Motor neuron (in vitro differentiated cells): ENCODE data around the gene SH3TC2. TPM values are rescaled to one million over a fixed set of nuclear protein-coding genes. Genes with fewer than 3 reads are reported as not detected.

Experiments
- ATAC-seq, 8 experiments: fragments of 200-7000 bp; cut with Tn5 transposase; replicated peaks in 6 of 8; 2 replicates each; pipeline ENCODE4 v1.8.0; 2021; ENCODE audit warnings: mild to moderate bottlenecking in 8 of 8, moderate library complexity in 8 of 8
- H3K27ac ChIP-seq, 2 donors: fragments of 250-450 bp; sonication (Bioruptor Pico); 2 replicates each; pipeline ENCODE4 v1.9.0; 2021; ENCODE audit warnings: antibody characterized with exemption in 2 of 2, mild to moderate bottlenecking in 2 of 2, moderate library complexity in 1 of 2
- H3K4me1 ChIP-seq, 2 donors: fragments of 250-450 bp; sonication (Bioruptor Pico); replicated peaks in 1 of 2; 2 replicates each; pipeline ENCODE4 v1.6.1; 2021; ENCODE audit warnings: antibody characterized with exemption in 2 of 2, mild to moderate bottlenecking in 2 of 2, moderate library complexity in 1 of 2
- H3K4me3 ChIP-seq, 5 donors: fragments of 250-450 bp; sonication (Bioruptor Pico); 2 replicates each; pipeline ENCODE4 v1.9.0; 2021; ENCODE audit warnings: antibody characterized with exemption in 5 of 5, mild to moderate bottlenecking in 5 of 5, moderate library complexity in 4 of 5
- WGBS, 10 experiments: fragments of 450-650 bp; shearing (Covaris generic); methylation state at CpG; one replicate each; pipeline ENCODE4 v1.0.0; 2022; 5-methylcytosine and 5-hydroxymethylcytosine counted together
- in situ Hi-C, 9 experiments: fragments of 400-800 bp; cut with MboI; loops; one replicate each; pipeline ENCODE4 v1.15.0; 2021; ENCODE audit warnings: low sequenced_read_pairs in 9 of 9, low pct_unique_long_range_greater_than_20kb in 2 of 9; ENCODE audit not compliant: unreplicated experiment in 9 of 9
- total RNA-seq, 8 experiments: library from RNA; unstranded; fragments of 300-600 nt; gene quantifications; 2 replicates each; pipeline versions ENCODE4 v1.2.3 to v1.2.4, GENCODE V29; 2022

SH3TC2 gene
- total RNA-seq, 8 experiments from 2014 or later: 0.11 to 51.6 (median 0.93) TPM

- WGBS, 10 experiments: 81 to 100% (median 100%) methylated on average over 1 to 3 of the region's 3 CpGs; no CpG with 5 or more reads in 3 of the 10 experiments
- in situ Hi-C loops: no loop called here
- Histone ChIP-seq H3K4me1 (no peaks in the 10 kb centered on the region), H3K4me3 (no peak overlapping the region), H3K27ac (no peak overlapping the region)
- ATAC-seq: no peak
Observed at GRCh38 chr5:148970876-148971275, 92.0 kb downstream of the SH3TC2 start.

- in situ Hi-C loops: no loop called here
- Histone ChIP-seq H3K4me1 (no peaks in the 10 kb centered on the region), H3K27ac (no peak overlapping the region), H3K4me3 (no peak overlapping the region)
- ATAC-seq: no peak
- 71 to 100% (median 88%) methylated on average over 1 to 2 of the region's 2 CpGs; no CpG with 5 or more reads in 3 of the 10 experiments for WGBS, 10 experiments
Observed at GRCh38 chr5:148970228-148970627, 92.6 kb downstream of the SH3TC2 start.

GRCh38 chr5:148969291-148969690, 93.6 kb downstream of the SH3TC2 start:
- no peaks in the 10 kb centered on the region for H3K4me1 ChIP-seq
- H3K27ac ChIP-seq: no peak overlapping the region
- 0 to 100% (median 50%) methylated on average over 1 to 2 of the region's 3 CpGs; no CpG with 5 or more reads in 1 of the 10 experiments for WGBS, 10 experiments
- ATAC-seq: no peak
- in situ Hi-C loops: no loop called here
- H3K4me3 ChIP-seq: no peak overlapping the region

GRCh38 chr5:148968311-148968710, 94.6 kb downstream of the SH3TC2 start:
- in situ Hi-C loops: no loop called here
- 29 to 67% (median 29%) methylated on average over 1 to 2 of the region's 2 CpGs; no CpG with 5 or more reads in 7 of the 10 experiments for WGBS, 10 experiments
- ATAC-seq: peak in 1 of 8 experiments; percentile 12

DNA sequence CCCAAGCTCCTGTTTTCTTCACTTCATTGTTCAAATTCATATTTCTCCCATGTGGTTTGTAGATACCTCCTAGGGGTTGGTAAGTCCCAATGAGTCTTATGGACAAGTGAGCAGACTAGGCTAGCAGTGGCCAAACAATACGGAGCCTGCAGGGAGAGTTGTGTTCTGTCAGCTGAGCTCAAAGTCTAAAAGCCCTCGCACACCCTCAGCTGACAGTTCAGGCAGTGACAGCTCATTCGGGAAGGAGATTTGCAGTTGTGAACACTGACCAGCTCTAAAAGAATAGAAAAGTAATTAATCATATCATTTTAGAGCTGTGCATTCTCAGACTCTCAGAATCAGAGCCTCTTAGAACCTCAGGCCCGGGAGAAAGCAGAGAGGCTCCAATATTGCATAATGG, 95.1 kb downstream of the SH3TC2 start:
- Histone ChIP-seq H3K4me3 (no peak overlapping the region), H3K27ac (no peak overlapping the region), H3K4me1 (no peaks in the 10 kb centered on the region)
- in situ Hi-C loops: no loop called here
- WGBS, 10 experiments: 42 to 82% (median 61%) methylated on average over 1 to 4 of the region's 4 CpGs; no CpG with 5 or more reads in 1 of the 10 experiments
- no peak for ATAC-seq

More at GRCh38 chr5:148968311-148968710, 94.6 kb downstream of the SH3TC2 start:
- no peak overlapping the region for H3K27ac ChIP-seq
- no peaks in the 10 kb centered on the region for H3K4me1 ChIP-seq
- no peak overlapping the region for H3K4me3 ChIP-seq

DNA sequence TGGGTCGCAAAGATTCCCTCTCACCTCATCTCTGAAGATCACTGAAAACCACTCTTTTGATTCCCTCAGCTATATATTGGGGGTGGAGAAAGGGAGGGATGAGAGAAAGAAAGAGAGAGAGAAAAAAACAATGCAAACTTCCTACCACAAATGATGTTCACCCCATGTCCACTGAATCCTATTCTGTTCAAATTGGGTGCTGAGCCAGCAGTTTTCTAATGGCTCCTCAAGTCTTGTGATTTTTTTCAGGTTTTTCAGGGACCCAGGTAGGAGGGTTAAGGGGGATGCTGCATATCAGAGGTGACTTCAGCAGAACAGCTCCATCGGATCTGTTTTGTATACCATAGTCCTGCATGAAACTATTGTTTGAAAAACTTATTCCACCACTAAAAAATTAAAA, 95.9 kb downstream of the SH3TC2 start:
- no peaks in the 10 kb centered on the region for H3K4me1 ChIP-seq
- 67 to 100% (median 83%) methylated on average over 1 to 2 of the region's 2 CpGs; no CpG with 5 or more reads in 5 of the 10 experiments for WGBS, 10 experiments
- in situ Hi-C loops: no loop called here
- no peak for ATAC-seq
- no peak overlapping the region for H3K4me3 ChIP-seq
- no peak overlapping the region for H3K27ac ChIP-seq

DNA sequence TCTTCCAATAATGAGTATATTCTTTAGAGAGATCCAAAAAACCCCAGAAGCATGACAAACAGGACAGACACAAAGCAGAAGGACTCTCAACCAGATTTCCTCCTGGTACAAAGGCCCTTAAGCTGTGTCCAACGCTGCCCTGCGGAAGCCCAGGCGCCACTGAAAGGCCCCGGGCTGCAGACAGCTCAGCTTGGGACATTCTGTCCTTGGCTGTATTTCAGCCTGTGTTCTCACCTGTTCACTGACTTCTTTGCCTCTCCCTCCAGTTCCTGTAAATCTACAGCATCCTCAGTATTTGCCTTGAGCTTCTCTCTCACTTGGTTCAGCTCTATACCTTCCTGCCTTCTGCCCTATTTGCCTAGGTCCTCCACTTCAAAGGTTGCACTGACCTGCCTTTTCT, 96.5 kb downstream of the SH3TC2 start:
- Histone ChIP-seq H3K4me3 (no peak overlapping the region), H3K4me1 (no peaks in the 10 kb centered on the region), H3K27ac (no peak overlapping the region)
- WGBS, 10 experiments: 31 to 100% (median 81%) methylated on average over 1 to 4 of the region's 4 CpGs; no CpG with 5 or more reads in 3 of the 10 experiments
- peak in 2 of 8 experiments; percentile 8 to 9 for ATAC-seq
- in situ Hi-C loops: no loop called here

DNA sequence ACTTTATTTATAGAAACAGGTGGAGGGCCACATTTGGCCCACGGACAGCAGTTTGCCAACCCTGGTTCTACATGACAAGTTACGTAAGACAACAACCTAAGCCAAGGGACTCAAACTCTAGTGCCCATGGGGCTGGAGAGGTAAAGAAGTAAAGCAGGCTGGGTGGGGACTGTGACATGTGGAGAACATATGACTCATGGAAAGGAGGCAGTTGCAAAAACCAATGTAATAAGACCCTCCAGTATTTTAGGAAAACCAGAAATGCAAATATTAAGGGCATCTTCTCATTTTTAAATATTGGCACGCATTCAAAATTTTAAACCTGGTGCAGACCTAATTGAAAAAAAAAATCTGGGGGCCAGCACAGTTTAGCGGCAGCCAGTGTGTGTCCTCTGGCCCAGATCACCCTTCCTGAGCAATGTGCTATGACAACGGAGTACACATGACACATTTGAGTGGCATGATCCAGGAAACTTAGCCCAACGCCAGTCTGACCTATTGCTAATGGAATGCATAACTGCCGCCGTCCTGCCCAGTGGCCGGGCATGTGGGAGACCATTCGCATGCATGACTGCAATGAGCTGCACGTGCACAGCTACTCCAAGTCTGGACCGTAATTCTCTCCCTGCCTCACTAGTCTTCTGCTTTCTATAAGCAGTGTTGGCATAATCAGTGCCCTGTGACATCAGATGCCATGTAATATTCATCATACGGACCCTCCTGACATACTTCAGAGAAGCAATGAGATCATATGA, 97.2 kb downstream of the SH3TC2 start:
- Histone ChIP-seq H3K27ac (no peak overlapping the region), H3K4me3 (no peak overlapping the region), H3K4me1 (no peaks in the 10 kb centered on the region)
- in situ Hi-C loops: no loop called here
- peak in 6 of 8 experiments; percentile 44 to 96 (median 88) for ATAC-seq
- WGBS, 10 experiments: 0 to 91% (median 69%) methylated on average over 2 to 8 of the region's 13 CpGs

- Histone ChIP-seq H3K27ac (no peak overlapping the region), H3K4me3 (no peak overlapping the region), H3K4me1 (no peaks in the 10 kb centered on the region)
- in situ Hi-C loops: no loop called here
- ATAC-seq: no peak
Observed at GRCh38 chr5:148963664-148964063, 99.2 kb downstream of the SH3TC2 start.

GRCh38 chr5:148962761-148963324, 100.0 kb downstream of the SH3TC2 start:
- in situ Hi-C loops: no loop called here
- Histone ChIP-seq H3K4me1 (no peaks in the 10 kb centered on the region), H3K4me3 (no peak overlapping the region), H3K27ac (no peak overlapping the region)
- 60 to 100% (median 80%) methylated on average over 1 to 2 of the region's 3 CpGs; no CpG with 5 or more reads in 5 of the 10 experiments for WGBS, 10 experiments
- ATAC-seq: no peak

- in situ Hi-C loops: no loop called here
- 40 to 100% (median 57%) methylated on average over 1 to 3 of the region's 3 CpGs; no CpG with 5 or more reads in 1 of the 10 experiments for WGBS, 10 experiments
- no peak overlapping the region for H3K4me3 ChIP-seq
- H3K4me1 ChIP-seq: no peaks in the 10 kb centered on the region
- H3K27ac ChIP-seq: no peak overlapping the region
- no peak for ATAC-seq
Observed at GRCh38 chr5:148962200-148962550, 100.7 kb downstream of the SH3TC2 start.

DNA sequence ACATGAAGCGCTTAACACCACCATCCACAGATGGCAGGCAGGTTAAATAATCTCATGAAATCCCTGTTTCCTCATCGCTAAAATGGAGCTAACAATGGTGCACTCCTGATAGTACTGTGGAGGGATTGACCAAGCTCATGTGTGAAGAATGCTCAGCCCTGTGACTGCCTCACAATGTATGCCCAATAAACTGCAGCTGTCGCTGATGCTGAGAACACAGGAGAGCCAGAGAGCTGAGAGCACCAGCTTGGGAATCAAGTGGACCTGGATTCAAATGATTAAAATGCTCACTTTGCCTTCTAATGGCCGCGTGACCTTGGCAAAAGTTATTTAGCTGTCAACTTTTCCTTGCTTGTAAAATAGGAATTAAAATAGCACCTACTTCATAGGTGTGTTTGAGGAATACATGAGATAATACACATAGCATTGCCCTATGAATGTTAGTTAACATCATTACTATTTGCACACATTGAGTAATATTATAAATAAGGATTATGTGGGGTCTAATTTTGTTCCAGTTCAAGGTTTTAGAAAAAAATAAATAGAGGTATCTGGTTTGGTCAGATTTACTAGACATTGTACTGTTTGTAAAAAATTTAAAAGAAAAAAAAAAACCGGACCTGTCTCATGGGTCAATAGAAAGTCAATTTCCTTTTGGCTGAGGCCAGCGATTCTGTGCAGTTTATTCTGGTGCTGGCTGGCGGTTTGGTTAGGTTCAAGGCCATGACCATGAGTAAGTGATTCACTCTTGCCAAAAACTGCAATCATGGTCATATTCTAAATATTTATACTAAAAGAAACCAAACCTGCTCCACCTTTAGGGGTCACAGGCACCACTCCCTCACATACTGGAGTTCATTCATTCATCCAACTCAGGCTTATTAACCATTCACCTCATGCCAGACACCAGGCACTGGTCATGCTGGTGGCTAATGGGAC, 101.3 kb downstream of the SH3TC2 start:
- H3K27ac ChIP-seq: no peak overlapping the region
- 80 to 100% (median 89%) methylated on average over 1 to 8 of the region's 8 CpGs for WGBS, 10 experiments
- no peaks in the 10 kb centered on the region for H3K4me1 ChIP-seq
- no peak for ATAC-seq
- no peak overlapping the region for H3K4me3 ChIP-seq
- in situ Hi-C loops: no loop called here
